Esophagus muscularis mucosa (tissue), 4 donors: Measurements from ENCODE around the gene AK8.

Experiments used
- EP300 ChIP-seq: sonication (generic); formaldehyde crosslinking; IDR thresholded peaks from one replicate; pipeline ENCODE4 v1.6.1; 2017; ENCODE audit warnings: antibody characterized with exemption
- POLR2A ChIP-seq: fragments of 450-650 bp; IDR thresholded peaks from one replicate; pipeline ENCODE4 v1.6.1; 2017; ENCODE audit warnings: antibody characterized with exemption, moderate library complexity, mild to moderate bottlenecking, low read depth
- POLR2AphosphoS5 ChIP-seq, 2 donors: sonication (generic); formaldehyde crosslinking; IDR thresholded peaks; one replicate each; pipeline ENCODE4 v1.6.1; 2017; ENCODE audit warnings: antibody characterized with exemption in 2 of 2
- TF ChIP-seq, protein P1 (sequence below), 3 experiments: fragments of 200-600 bp in 2 of 3; fragments of 450-650 bp in 1 of 3; sonication (generic) in 2 of 3; IDR thresholded peaks; one replicate each; pipeline ENCODE4 v1.5.1; 2017 to 2019; ENCODE audit warnings: antibody characterized with exemption in 3 of 3, mild to moderate bottlenecking in 2 of 3, moderate library complexity in 1 of 3

DNA sequence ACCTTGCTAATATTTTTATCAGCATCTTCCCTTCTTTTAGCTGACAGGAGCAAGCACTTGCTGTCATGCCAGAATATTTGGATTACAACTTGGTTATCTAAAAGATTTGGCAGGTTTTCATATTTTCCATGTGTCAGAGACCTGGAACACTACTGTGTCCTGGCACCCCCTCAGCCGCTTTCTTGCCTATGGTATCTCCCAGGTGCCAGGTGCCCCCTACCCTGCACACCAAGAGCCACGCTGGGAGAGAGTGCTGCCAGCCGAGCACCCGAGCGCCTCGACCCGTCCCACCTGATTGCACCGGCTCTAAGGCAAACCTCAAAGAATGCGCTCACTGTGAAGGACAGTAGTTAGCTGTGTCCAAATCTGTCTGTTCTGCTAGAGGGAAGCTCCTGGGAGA is 123.0 kb downstream of the AK8 start:
- TF ChIP-seq POLR2AphosphoS5 (IDR thresholded peaks at IDR 0.05) (no peak), POLR2A (no peak), EP300 (no peak)
- TF ChIP-seq, protein P1, sequence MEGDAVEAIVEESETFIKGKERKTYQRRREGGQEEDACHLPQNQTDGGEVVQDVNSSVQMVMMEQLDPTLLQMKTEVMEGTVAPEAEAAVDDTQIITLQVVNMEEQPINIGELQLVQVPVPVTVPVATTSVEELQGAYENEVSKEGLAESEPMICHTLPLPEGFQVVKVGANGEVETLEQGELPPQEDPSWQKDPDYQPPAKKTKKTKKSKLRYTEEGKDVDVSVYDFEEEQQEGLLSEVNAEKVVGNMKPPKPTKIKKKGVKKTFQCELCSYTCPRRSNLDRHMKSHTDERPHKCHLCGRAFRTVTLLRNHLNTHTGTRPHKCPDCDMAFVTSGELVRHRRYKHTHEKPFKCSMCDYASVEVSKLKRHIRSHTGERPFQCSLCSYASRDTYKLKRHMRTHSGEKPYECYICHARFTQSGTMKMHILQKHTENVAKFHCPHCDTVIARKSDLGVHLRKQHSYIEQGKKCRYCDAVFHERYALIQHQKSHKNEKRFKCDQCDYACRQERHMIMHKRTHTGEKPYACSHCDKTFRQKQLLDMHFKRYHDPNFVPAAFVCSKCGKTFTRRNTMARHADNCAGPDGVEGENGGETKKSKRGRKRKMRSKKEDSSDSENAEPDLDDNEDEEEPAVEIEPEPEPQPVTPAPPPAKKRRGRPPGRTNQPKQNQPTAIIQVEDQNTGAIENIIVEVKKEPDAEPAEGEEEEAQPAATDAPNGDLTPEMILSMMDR (IDR thresholded peaks at IDR 0.05), result no peak
